Spinal cord (tissue), 4 donors: Measurements from ENCODE around the gene GSTA2. TPM values are rescaled to one million over a fixed set of nuclear protein-coding genes. Genes with fewer than 3 reads are reported as not detected.

Experiments
- polyA plus RNA-seq, 2 donors: library from polyadenylated mRNA; unstranded; fragments of 120-200 nt; gene quantifications; one replicate each; pipeline ENCODE4 v1.2.1, GENCODE V29; 2013; ENCODE audit not compliant: insufficient read length in 2 of 2
- total RNA-seq, 2 donors: library from RNA; depleted of rRNA in 1 of 2; stranded (reverse); fragments of 120-200 nt in 1 of 2; fragments of >200 nt in 1 of 2; gene quantifications; one replicate each; pipeline versions ENCODE4 v1.2.3 to v1.2.4, GENCODE V29; 2013 to 2014

The GSTA2 gene
- total and polyA plus RNA-seq, 4 donors, result not detected

Other genes starting within 250 kb of the GSTA2 start
- 10 to 100 TPM; 10.3 to 25.4 TPM for gene TRAM2, start 186.4 kb downstream of the GSTA2 start, total RNA-seq
- 1 to 10 TPM; 8.6 to 9.9 TPM for gene TRAM2, start 186.4 kb downstream of the GSTA2 start, polyA plus RNA-seq
- 10 to 100 TPM; 46.1 to 97.9 TPM for gene TMEM14A, start 92.4 kb downstream of the GSTA2 start, total RNA-seq
- 100 to 1,000 TPM; 129 to 152 TPM for gene TMEM14A, start 92.4 kb downstream of the GSTA2 start, polyA plus RNA-seq
- under 1 TPM; 0.50 to 0.72 TPM for gene GSTA1, start 40.3 kb upstream of the GSTA2 start, total RNA-seq
- gene GSTA1, start 40.3 kb upstream of the GSTA2 start, polyA plus RNA-seq, result under 1 TPM in 1 of 2 donors, not detected in 1; 0.43 TPM
- gene GSTA5, start 77.3 kb upstream of the GSTA2 start, total RNA-seq, result not detected
- not detected for gene GSTA5, start 77.3 kb upstream of the GSTA2 start, polyA plus RNA-seq
- gene GSTA3, start 146.2 kb upstream of the GSTA2 start, total RNA-seq, result 1 to 10 TPM in 1 of 2 donors, not detected in 1; 4.4 TPM
- not detected for gene GSTA3, start 146.2 kb upstream of the GSTA2 start, polyA plus RNA-seq
- 100 to 1,000 TPM in 1 of 2 donors, 10 to 100 TPM in 1; 98.8 to 112 TPM for gene GSTA4, start 231.8 kb upstream of the GSTA2 start, total RNA-seq
- gene GSTA4, start 231.8 kb upstream of the GSTA2 start, polyA plus RNA-seq, result 100 to 1,000 TPM; 135 to 177 TPM